ENCODE measurements around the gene MMP28. TPM values are rescaled to one million over a fixed set of nuclear protein-coding genes. Genes with fewer than 3 reads are reported as not detected.
"Not testable (repeated sequence)": the region's sequence is repeated elsewhere in the genome, so short reads cannot be mapped to it uniquely, and the experiment has no call there.

The MMP28 gene
- total RNA-seq, 1 donor from 2014 or later: 44.6 TPM

DNA sequence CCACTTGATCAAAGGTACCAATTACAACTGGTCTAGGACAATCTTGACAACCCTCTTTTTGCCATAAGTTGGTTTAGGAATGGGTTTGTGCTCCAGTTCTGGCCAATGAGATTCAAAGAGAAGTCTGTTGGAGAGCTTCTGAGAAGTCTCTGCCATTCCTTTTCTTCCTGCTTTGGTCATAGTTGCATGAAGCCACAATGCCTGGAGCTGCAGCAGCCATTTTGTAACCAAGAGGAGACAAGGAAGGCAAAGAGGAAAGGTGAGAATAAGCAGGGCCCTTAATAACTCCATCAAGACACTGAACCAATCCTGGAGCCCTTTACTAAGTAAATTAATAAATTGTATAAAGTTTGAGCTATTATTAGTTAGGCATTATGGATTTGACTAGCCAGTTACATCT lies 38.2 kb downstream of the MMP28 start:
- H3K4me1 ChIP-seq: no peaks in the 10 kb centered on the region
- H3K36me3 ChIP-seq: no peaks in the 10 kb centered on the region
- H3K4me3 ChIP-seq: no peak overlapping the region
- no peak for DNase-seq (ENCODE audit: low spot score in 2 of 2)
- H3K9me3 ChIP-seq: no peaks in the 10 kb centered on the region
- TF ChIP-seq, protein P1, sequence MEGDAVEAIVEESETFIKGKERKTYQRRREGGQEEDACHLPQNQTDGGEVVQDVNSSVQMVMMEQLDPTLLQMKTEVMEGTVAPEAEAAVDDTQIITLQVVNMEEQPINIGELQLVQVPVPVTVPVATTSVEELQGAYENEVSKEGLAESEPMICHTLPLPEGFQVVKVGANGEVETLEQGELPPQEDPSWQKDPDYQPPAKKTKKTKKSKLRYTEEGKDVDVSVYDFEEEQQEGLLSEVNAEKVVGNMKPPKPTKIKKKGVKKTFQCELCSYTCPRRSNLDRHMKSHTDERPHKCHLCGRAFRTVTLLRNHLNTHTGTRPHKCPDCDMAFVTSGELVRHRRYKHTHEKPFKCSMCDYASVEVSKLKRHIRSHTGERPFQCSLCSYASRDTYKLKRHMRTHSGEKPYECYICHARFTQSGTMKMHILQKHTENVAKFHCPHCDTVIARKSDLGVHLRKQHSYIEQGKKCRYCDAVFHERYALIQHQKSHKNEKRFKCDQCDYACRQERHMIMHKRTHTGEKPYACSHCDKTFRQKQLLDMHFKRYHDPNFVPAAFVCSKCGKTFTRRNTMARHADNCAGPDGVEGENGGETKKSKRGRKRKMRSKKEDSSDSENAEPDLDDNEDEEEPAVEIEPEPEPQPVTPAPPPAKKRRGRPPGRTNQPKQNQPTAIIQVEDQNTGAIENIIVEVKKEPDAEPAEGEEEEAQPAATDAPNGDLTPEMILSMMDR (IDR thresholded peaks at IDR 0.05): no peak
- no peaks in the 10 kb centered on the region for H3K27me3 ChIP-seq
- H3K27ac ChIP-seq: no peak overlapping the region
- intact Hi-C loops (cut with DNase I): no loop called here

DNA sequence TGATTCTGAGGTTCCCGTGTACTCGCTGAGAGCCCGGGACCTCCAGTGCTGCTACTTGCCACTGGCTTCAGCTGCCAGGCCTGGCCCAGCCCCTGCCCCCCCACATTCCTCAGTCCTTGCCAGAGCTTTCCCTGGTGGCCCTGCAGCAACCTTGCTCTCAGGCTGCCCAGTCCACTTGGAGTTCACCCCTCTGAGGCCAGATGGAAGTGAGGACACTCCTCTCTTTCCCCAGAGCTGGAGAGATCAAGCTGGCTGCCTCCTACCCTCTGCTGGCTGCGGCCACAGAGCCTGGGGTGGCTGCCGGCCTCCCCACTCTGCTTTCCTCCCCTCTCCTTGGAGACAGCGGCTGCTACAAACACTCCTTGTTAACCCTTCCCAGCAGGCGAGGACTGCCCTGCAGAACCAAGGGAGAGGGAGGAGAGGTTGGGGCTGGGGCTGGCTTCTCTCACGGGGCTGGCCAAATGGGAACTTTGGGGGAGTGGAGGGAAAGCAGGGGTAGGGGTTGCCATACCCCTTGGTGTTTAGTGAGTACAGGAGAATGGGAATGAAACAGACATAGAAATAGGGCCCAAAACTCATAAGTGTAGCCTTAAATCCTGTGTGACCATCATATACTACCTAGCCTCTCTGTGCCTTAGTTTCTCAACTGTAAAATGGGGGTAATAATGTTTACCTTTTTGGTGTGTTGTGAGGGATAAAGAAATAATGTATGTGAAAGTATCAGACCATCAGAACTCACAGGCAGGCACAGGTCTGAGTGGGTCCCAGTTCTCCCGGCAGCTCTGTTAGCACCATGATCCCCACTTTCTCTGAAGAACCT lies 42.3 kb downstream of the MMP28 start, which contains the start of gene GAS2L2:
GAS2L2 (minus strand) TSS at position 295 of the 820 bp plus-strand sequence. CDS start 389 bp downstream, outside the sequence.
- TF ChIP-seq, protein P1 (IDR thresholded peaks at IDR 0.05): no peak
- Histone ChIP-seq H3K4me1 (peaks cover 0 to 5% of the 10 kb centered on the region in 2 donors), H3K9me3 (no peaks in the 10 kb centered on the region), H3K27me3 (no peaks in the 10 kb centered on the region), H3K4me3 (no peak within 1 kb of the TSS), H3K36me3 (no peaks in the 10 kb centered on the region), H3K27ac (no peak within 1 kb of the TSS)
- intact Hi-C loops (cut with DNase I): no loop called here
- DNase-seq (ENCODE audit: low spot score in 2 of 2): no peak

DNA sequence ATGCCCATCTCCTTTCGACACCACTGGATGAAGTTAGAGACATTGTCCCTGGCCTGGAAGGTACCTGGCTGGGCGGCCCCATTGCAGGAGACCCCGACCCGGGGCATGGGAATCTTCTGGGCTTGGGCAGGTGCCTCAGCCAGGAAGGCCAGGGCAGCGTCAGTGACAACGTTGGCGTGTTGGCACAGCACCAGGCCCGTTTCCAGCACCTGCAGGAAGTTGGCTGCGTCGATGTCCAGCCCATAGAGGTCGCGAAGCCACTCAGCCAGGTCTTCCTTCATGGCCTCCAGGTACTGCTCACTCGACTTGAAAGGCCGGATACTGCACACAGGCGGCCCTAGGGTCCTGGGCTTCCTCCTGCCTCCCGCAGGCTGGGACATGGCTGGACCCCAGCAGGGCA lies 43.0 kb downstream of the MMP28 start:
- Histone ChIP-seq H3K27me3 (no peaks in the 10 kb centered on the region), H3K4me3 (no peak overlapping the region), H3K4me1 (peaks cover 0 to 5% of the 10 kb centered on the region in 2 donors), H3K9me3 (no peaks in the 10 kb centered on the region), H3K36me3 (no peaks in the 10 kb centered on the region), H3K27ac (no peak overlapping the region)
- DNase-seq (ENCODE audit: low spot score in 2 of 2): no peak
- TF ChIP-seq, protein P1 (IDR thresholded peaks at IDR 0.05): no peak
- intact Hi-C loops (cut with DNase I): no loop called here

DNA sequence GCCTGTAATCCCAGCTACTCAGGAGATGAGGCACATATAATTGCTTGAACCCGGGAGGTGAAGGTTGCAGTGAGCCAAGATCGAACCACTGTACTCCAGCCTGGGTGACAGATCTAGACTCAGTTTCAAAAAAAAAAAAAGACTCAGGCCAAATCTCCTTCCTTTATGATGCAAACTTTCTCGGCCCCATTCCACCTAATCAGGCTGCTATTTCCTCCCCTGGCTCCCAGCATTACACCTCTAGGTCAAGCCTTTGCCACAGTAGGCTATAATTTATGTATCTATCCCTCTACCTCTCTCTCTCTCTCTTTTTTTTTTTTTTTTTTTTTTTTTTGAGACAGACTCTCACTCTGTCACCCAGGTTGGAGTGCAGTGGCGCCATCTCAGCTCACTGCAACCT lies 43.9 kb downstream of the MMP28 start:
- H3K27ac ChIP-seq; H3K27me3 ChIP-seq; intact Hi-C loops (cut with DNase I); H3K9me3 ChIP-seq; H3K4me3 ChIP-seq; H3K4me1 ChIP-seq; H3K36me3 ChIP-seq; DNase-seq (ENCODE audit: low spot score in 2 of 2): not testable (repeated sequence)

DNA sequence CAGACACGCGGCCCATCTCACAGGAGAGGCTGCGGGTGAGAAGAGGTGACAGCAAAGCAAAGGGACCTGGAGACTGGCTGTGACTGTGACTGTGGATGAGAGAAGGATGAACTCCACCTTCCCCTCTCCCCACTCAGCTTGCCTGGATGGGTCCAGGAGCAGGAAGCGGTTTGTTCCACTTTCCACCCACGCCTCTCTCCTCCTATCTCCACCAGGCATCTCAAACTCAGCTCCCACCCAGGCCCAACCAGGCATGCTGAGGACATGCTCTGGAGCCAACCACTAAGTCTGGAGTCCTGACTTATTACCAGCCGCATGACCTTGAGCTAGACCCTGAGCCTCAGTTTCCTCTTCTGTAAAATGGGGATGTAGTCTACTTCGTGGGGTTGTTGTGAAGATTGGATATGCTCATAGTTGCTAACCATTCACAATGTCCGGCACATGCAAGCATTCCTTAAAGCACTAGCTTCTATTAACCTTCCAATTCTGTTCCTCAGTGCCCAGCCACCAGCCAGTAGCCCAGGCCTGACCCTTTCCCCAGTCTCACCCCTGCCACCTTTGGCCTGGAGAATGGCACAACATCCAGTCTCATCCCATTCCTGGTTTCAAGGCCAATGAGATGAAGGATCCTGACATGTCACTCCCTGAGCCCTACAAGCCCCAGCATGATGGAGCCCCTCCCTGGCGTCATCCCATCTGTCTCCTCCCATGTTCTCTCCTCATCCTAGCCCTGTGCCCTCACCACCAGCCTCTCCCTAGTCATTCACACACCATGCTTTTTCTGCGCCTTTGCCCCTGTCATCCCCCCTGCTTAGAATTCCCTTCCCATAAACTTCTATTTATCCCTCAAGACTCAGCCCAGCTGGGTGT lies 44.7 kb downstream of the MMP28 start:
- H3K9me3 ChIP-seq: no peaks in the 10 kb centered on the region
- H3K27ac ChIP-seq: no peak overlapping the region
- H3K27me3 ChIP-seq: no peaks in the 10 kb centered on the region
- no peak overlapping the region for H3K4me3 ChIP-seq
- H3K36me3 ChIP-seq: no peaks in the 10 kb centered on the region
- H3K4me1 ChIP-seq: peaks cover 0 to 5% of the 10 kb centered on the region in 2 donors
- intact Hi-C loops (cut with DNase I): no loop called here
- DNase-seq (ENCODE audit: low spot score in 2 of 2): no peak
- TF ChIP-seq, protein P1 (IDR thresholded peaks at IDR 0.05): no peak
